ENCODE data around the gene MRPS10.

MRPS10 gene

DNA sequence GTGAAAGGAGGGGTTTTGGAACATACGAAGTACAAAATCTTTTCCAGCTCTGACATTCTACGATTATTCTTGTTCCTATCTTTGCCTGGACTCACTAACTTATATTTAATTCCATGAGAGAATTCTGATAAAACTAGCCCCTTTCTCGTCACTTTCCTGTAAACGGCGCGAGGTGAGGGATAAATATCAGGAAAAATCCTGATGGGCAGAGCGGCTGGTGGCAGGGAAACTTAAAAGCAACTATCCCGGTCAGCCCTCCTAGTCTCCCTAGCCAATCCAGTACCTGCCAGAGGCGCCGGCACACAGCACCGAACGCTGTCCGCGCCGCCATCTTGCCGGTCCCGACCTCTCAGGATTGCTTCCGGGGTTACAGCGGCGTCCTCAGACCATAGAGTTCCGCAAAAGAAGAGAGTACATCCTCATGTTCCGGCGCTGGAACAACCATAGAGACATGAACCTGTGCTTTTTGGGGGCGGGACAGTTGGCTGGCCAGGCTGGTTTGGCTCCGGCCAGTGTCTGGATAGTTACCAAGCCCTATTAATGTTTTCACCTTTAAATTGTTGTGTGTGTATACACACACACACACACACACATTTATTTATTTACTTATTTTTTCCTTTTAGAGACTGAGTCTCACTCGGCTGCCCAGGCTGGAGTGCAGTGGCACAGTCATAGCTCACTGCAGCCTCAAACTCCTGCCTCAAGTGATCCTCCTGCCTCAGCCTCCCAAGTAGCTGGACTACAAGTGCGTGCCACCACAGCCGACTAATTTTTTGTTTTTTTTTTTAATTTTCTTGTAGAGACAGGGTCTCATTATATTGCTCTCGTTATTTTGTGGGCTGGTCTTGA is at the start of gene MRPS10:
TSS of gene MRPS10 (minus strand) at position 343 of the 849 bp plus-strand sequence. CDS start at position 331, 12 bp downstream.
- DNase-seq (ENCODE audit: low read depth): peak; percentile 79

DNA sequence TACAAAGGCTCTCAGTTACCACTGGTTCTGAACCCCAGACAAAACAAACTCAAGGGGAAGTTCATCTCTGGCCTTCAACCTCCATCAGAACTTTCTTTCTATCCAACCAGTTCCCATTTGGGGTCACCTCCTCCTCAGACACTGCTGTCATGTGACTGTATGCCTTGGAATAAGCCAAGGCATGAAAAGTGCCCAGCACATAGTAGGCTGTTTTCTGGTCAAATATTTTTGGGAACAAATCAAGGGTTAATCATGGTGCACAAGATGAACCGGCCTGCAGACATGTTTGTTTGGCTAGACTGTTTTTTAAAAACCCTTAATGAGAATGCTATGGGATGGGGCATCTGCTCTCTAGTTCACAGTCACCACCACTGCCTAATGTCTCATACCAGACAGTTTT is 48.9 kb upstream of the MRPS10 start:
- no peak for DNase-seq (ENCODE audit: low read depth)

DNA sequence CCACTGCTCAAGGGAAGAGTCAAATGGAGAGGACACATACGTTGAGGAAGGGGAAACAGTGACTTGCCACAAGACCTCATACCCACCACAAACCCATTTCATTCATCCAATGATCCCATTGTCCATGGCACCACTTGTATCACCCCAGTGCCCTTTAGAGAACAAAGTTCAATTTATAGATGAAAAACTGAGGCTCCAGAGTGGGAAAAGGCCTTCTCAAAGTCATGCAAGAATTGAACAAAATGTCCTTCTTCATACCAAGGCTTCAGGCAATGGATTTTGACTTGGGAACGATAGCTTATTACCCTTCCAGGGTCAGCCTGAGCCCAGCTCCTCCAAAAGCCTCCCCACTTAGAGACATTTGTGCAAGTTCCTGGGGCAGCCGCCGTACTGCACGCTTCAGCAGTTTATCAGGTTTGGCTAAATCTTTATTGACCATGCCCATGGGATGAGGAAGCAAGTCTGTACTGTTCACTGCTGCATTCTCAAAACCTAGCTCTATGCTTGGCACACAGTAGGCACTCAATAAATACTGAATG is 47.3 kb upstream of the MRPS10 start:
- no peak for DNase-seq (ENCODE audit: low read depth)

DNA sequence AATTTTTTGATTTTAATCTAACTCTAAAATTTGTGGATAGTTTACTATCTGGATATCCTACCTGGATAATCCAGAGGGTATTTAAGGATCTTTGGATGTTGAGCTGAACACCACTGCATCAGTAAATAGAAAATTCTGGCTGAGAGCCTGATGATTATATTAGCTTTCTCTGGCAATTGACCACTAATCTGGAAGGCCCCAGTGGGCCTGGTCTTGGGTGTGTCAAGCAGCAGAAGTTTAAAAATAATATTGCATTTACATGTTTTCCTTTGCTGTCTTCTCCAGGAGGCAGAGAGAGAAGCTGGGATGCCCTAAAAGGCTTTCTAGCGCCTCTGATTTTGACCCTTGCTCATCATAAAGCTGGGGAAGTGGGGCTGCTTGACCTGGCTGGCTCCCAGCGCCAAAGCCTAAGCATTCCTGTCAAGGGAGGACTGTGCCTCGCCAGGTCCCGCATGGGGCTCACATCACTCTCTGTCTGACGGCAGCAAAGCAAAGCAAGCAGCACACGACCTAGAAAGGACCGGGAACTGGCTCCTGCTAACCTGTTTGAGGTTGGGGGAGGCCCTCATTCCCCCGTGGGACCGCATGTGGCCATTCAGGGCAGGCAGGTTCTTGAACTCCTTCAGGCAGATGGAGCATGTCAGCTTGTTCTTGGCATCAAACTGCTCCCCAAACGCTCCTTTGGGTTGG is 46.6 kb upstream of the MRPS10 start:
- DNase-seq (ENCODE audit: low read depth): no peak

DNA sequence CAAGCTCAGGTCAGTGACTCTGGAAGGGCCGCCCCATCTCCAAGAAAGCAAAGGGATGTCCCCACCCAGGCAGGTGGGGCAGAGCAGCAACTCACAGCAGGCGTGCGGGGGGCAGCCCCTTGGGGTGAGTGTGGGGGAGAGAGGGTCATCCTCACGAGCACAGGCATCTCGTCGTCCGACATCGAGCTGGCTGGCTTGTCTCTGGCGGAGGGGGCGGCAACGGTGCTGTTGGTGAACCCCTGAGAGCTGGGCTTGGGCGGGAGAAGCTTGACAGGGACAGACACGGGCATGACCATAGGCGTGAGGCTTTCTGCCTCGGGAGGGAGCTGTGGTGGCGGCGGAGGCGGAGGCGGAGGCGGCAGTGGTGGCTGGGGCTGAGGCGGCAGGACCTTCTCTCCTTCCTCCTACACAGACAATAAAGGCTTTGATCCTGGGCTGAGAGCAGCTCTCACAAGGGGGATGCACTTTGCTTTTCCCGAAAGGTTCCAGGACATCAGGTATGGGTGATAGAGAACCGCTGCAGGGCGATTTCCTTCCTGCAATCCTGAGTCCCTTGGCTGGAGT is 45.6 kb upstream of the MRPS10 start:
- no peak for DNase-seq (ENCODE audit: low read depth)

DNA sequence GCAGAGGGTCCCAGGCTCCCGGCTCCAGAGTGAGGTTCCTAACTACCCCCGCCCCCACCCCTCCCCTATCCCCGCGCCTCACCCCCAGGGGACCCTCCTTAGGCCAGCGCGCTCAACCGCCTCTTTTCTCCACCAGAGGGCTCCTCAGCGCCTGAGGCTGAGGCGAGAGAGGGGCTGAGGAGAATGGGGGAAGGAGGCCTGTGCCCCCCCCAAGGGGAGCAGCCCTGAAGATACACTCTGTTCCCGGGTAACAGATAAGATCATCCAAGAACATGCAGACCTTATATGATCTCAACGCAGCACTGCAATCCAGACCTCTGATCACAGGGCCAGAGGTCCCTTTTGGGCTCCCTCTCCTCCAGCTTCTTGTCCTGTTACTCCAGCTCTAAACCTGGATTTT is 43.3 kb upstream of the MRPS10 start:
- DNase-seq (ENCODE audit: low read depth): no peak

DNA sequence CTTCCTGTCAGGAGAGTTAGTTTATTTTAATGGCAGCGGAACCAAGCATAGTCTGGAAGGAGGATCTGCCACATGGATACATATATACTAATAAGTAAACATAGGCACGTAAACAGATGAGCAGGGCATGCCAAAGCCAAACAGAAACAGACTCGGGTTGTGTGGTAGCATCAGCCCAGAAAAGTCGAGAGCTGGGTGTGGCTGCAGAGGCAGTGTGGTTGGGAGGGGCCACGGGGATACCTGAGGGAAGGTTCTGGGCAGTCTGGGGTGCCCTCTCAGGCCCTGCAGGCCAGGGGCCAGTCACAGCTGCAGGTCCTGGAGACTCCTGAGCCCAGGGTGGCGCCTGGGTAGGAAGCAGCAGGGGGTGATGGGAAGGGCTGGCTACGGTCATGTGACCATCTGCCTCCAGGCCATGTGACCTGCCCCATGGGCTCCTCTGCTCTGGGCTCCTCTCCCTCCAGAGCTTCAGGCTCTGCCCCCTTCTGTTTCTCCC is 42.8 kb upstream of the MRPS10 start:
- no peak for DNase-seq (ENCODE audit: low read depth)

DNA sequence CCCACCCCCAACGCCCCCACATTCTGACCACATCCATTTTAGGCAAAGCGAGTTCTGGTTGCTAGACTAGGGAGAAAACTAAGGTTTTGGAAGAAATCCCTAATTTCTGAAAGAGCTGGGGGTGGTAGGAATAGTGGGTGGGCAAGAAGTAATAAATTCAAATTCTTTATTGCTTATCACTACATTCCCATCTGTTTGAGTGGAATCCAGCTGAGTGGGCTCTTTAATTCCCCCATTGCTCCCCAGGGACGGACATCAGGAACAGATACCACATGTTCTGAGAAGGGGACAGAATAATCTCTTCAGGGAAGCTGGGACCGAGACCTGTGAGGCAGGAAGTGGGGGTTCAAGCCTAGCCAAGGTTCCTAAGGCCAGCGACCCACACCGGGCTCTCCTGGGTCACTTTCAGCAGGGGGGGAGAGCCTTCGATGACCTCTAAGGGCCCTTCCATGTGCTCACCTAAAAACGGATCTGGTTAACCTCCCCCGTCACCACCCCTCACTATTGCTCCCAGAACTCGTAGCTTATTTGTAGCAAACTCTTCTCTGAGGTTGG is 42.3 kb upstream of the MRPS10 start:
- no peak for DNase-seq (ENCODE audit: low read depth)

DNA sequence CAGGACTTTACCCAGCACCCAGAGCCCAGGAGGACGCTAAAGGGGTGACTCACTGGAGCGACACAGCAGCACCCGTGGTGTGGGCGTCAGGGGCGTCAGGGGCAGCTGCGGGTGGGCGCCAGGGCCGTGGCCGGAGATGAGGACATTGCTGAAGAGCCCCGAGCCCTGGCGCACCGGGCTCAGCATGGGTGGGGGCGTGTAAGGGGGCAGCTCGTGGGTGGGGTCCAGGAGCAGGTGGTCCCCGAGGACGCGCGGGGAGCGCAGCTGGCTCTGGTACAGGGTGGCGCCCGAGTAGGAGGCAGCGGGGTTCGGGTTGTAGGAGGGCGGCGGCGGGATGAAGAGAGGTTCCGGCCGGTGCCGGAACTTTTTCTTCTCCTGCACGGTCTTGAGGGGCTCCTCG is 41.6 kb upstream of the MRPS10 start:
- no peak for DNase-seq (ENCODE audit: low read depth)

DNA sequence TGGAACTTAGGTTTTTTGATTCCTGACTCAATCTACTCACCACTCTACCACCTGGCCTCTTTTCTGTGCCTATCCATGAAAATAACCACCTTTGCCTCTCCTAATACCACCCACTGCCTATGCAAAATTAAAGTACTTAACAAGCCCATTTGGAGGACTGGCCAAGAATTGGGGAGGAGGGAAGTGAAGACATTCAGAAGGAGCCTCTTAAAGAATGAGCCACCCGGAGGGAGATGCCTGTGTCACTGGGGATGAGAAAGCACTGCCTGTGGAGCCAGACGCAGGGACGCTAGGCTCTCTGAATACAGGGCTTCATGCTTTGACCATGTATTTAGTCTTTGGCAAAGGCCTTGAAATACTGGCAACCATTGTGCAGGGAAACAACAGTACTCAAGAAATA is 40.0 kb upstream of the MRPS10 start:
- DNase-seq (ENCODE audit: low read depth): no peak

DNA sequence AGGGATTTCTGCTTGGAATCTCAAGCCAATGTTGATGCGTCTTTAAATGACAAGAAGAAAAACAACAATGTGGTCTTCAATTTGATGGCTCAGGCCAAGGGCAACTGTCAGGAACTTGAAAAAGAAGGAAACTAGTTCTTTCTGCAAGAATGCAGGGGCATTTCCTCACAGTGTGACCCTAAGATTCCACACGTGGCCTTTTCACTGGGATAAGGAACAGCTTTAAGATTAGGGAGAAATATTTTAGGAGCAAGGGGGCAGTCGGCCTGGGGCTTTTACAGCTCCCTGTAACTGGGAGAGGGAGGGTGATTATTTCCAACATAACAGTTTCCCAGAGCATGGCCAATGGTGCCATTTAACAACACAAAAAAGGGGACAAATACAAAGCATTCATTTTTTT is 39.4 kb upstream of the MRPS10 start:
- no peak for DNase-seq (ENCODE audit: low read depth)

DNA sequence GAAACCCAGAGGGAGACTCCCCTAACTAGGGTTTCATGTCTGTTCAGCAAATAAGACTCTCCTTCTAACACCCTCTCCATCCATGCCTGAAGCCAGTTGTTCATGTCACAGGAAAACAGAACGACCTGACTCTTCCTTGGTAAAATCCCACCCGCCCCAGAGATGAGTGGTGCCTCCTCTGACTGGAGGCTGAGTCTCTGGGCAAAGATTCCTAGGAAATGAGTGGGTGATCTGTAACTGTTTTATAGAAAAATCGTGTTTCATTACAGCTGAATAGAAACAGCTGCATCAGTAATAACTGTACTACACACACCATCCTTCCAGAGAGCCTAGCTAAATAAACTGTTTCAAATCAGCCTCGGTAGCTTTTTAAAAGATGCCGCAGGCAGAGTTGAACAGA is 37.4 kb upstream of the MRPS10 start:
- DNase-seq (ENCODE audit: low read depth): no peak

DNA sequence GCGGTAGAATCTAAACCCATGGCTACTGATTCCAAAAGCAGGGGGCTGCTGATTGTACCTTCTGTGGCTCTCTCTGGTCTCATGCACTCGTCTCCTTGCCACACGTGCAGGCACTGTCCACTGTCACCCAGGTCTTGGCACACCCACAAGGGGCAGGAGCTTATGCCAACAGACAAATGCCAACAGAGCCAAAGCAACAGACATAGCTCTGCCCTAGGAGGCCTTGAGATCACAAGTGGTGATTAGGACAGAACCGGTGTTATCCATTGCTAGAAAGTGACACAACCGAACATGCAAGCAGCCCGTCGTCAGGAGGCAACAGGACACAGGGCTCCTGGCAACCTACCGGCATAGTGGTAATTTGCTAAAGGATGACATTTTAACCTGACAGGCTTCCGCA is 36.8 kb upstream of the MRPS10 start:
- DNase-seq (ENCODE audit: low read depth): no peak

DNA sequence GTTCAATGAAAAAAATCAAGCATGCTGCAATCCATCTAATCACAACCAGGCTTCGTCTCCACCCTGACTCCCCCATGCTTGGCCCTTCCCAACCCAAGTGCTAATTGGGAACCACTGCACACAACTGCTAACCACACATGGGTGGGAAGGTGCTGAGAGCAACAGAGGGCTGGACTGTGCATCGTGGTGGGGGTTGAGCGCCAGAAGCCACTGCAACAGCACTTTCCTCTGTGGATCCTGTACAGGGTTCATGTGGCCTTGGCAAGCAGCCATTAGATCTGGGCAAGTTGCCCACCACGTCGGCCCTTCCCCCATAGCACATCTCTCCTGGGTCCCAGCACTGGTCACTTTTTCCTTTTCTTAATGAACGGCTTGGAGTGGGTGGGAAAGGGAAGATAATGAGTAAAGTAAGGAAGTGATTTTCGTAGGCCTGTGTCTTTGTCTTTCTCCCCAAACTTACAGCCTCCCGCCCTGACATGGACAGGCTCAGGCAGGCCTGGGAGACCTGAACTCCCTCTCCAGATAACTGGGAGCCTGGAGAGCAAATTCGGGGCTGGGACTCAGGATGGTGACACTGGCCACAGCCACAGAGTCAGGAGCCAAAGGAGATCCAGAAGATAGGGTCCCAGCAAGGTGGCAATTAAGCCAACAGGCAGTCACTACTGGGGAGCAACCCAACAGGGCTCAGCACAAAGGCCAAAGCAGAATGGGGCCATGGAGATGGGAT is 34.4 kb upstream of the MRPS10 start:
- no peak for DNase-seq (ENCODE audit: low read depth)

DNA sequence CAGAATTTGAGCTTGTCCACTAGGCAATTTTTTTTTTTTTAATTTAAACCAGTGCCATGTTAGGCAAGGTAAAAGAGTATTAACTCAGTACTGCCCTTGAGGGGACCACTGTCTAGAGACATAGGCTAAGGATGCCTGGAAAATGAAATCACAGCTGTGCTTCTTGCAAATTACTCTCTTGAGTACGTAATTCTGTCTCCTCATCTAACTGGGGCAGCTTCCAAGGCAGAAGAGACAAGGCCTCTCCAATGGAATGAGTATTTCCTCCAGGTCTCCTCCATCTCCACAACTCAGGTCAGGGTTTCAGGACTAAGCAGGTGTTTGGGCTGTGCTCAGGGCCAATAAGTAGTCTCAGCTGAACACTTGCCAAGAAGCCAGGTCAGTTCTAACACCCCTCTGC is 33.8 kb upstream of the MRPS10 start:
- no peak for DNase-seq (ENCODE audit: low read depth)

DNA sequence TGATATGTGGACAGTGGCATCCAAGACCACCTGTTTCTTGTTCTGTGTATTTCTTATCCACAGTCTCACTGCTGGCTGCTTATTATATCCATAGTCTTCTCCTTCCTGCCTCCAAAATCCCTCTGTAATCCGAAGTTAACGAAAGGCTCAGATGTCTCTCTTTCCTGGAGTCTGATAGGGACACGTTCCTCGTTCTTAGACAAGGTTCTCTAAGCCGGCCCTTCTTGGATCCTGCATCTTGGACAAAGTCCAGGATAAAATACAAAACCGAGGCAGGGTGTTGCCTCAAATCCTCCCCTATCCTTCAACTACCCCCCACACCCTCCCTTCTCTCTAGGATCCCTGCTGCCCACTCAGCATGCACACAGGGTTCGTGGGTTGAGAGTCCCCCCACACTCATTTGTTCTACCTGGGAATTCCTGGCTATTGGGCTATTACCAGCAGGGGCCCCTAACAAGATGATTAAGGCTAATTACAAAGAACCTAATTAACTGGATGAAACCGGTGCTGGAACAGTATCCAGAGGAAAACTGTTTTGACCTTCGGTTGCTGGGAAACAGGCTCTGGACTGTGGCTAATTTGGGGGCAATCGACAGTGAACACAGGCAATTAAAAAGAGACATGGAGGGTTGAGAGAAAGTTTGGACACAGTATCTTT is 32.7 kb upstream of the MRPS10 start:
- DNase-seq (ENCODE audit: low read depth): no peak

DNA sequence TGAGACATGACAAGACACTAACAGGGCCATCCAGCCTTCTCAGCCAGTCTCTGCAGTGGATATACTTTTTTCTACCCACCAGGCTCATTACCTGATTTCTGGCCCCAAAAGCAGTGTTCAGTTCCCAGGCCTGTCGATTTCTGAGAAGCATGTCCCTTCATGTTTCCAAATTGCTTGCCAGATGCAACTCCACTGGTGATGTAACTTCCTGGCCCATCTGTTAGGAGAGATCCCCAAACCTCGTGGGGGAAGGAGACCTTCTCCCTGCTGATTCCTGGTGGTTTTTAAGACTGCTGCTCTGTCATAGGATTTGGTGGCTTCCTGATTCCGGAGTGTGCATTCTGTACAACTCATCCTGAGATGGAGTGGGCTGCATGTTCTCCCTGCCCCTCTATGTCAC is 31.6 kb upstream of the MRPS10 start:
- DNase-seq (ENCODE audit: low read depth): no peak

DNA sequence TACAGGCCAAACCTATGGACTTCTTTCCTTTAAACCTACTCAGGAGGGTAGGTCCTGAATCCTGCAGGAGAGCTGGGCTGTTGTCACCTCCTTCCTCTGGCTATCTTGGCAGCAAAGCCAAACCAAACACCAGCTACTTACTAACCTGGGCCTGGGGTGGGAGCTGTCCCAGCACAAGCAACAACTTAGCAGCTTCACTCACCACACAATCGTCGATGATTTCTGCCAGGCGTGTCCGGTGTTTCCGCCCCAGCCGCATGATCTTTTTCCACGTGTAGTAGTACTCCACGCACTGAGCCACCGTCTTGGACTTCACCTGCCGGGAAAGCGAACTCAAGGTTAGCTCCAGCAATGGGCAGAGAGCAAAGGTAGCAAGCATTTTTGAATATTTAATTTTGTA is 25.4 kb upstream of the MRPS10 start:
- DNase-seq (ENCODE audit: low read depth): no peak

DNA sequence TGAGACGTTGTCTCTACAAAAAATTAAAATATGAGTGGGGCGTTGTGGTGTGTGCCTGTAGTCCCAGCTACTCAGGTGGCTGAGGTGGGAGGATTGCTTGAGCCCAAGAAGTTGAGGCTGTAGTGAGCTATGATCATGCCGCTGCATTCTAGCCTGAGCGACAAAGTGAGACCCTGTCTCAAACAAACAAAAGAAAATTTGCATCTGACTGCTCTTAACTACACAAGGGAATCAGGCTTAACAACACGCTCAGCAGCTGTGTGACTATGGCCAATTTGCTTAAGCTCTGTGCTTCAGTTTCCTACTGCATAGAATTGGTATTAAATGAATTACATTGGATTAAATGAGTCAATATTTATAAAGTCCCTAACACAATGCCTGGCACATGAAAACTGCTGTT is 24.3 kb upstream of the MRPS10 start:
- DNase-seq (ENCODE audit: low read depth): no peak

DNA sequence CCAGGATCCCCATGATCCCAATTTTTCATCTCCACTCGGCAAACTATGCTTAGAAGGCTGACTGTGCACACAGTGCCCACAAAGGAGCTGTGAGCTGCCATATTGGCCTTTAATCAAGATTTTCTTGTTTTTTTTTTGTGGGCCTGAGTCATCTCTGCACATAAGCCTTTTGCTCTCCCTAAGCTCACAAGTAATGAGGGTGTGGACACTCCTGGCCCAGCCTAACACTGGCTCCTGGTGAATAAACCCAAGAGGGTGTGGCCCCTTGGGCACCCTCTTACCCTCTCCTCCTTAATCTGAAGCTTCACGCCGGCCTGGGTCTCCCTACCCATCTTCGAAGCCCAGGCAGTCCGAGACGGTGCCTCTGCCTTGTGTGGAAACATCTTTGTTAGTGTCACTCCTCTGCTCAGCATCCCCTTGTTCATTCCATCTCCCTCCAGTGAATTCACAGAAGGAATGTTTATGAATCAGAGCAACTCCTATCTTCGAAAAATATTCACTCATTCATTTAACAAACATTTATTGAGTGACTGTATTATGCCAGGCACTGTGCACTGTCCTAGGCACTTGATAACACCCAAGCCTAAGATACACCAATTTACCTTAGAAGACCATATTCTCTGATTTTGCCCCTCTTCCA is 22.2 kb upstream of the MRPS10 start:
- no peak for DNase-seq (ENCODE audit: low read depth)

DNA sequence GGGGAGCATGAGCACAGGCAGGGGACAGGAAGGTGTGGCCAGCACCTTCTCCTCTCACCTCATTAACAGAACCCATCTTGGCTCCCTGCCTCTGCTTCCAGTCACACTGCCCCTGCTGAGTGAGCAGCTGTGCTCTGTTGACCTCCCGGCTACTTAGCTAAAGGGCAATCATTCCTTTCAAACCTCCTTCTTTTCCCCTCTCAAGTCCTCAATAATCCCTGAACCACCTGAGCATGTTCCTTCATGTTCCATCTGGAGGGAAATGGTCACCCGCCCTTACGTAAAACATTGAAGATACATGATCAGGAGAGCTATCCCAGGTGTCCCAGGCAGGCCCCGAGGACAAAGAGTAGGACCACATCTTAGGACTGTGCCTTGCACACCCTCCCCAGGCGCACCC is 21.7 kb upstream of the MRPS10 start:
- no peak for DNase-seq (ENCODE audit: low read depth)

Measured in non-pigmented ciliary epithelial cell (primary cell).